OCI-LY7 (cell line): ENCODE measurements around the gene MAP2K2. TPM values are rescaled to one million over a fixed set of nuclear protein-coding genes. Genes with fewer than 3 reads are reported as not detected.

Experiments used
- BruUV-seq: library from RNA; stranded (reverse); fragments of 400-500 nt; replicated peaks from 2 replicates; lab custom pipeline; 2021; lab: Mats Ljungman, UMichigan
- CTCF ChIA-PET: fragments of 300-600 bp; sonication (Branson Sonifier 250); formaldehyde crosslinking; loops from one replicate; lab custom pipeline; 2022; ENCODE audit warnings: antibody characterized with exemption; ENCODE audit not compliant: unreplicated experiment; lab: Charles Lee
- POLR2A ChIA-PET: fragments of 300-600 bp; sonication (Branson Sonifier 250); formaldehyde crosslinking; loops from one replicate; lab custom pipeline; 2022; ENCODE audit warnings: antibody characterized with exemption; lab: Charles Lee
- DNase-seq: peaks from one replicate; pipeline ENCODE4 v3.0.0-alpha.2; 2015; ENCODE audit warnings: low spot score
- H2AFZ ChIP-seq: fragments of 200-600 bp; sonication (generic), shearing (Covaris generic); 2 replicates; pipeline ENCODE4 v1.6.1; 2014; ENCODE audit warnings: mild to moderate bottlenecking, antibody characterized with exemption, low read length, moderate library complexity
- H3K27ac ChIP-seq: fragments of 200-600 bp; sonication (generic); 2 replicates; pipeline ENCODE4 v1.5.1; 2014; ENCODE audit warnings: mixed run types, low read depth, mild to moderate bottlenecking, moderate library complexity, low read length, inconsistent platforms; ENCODE audit not compliant: poor library complexity, severe bottlenecking
- H3K36me3 ChIP-seq: fragments of 200-600 bp; sonication (generic); 2 replicates; pipeline ENCODE4 v1.6.1; 2014; ENCODE audit warnings: mild to moderate bottlenecking, antibody characterized with exemption, low read length, moderate library complexity, mixed read lengths; ENCODE audit not compliant: insufficient read depth
- H3K4me1 ChIP-seq: fragments of 200-600 bp; sonication (generic); 2 replicates; pipeline ENCODE4 v1.5.1; 2014; ENCODE audit warnings: mild to moderate bottlenecking, low read length; ENCODE audit not compliant: insufficient read depth, poor library complexity, severe bottlenecking
- H3K4me2 ChIP-seq: fragments of 200-600 bp; sonication (generic); 2 replicates; pipeline ENCODE4 v1.6.1; 2014; ENCODE audit warnings: mild to moderate bottlenecking, low read length
- H3K4me3 ChIP-seq: fragments of 200-600 bp; sonication (generic); 2 replicates; pipeline ENCODE4 v1.5.1; 2014; ENCODE audit warnings: mild to moderate bottlenecking, low read depth, low read length; ENCODE audit not compliant: poor library complexity, severe bottlenecking
- H3K79me2 ChIP-seq: fragments of 200-600 bp; sonication (generic); 2 replicates; pipeline ENCODE4 v1.6.1; 2016; ENCODE audit warnings: low read depth, mild to moderate bottlenecking, low read length, moderate library complexity, mixed read lengths; ENCODE audit not compliant: insufficient read depth
- H3K9me2 ChIP-seq: fragments of 200-600 bp; sonication (generic); 2 replicates; pipeline ENCODE4 v1.6.1; 2016; ENCODE audit warnings: mild to moderate bottlenecking, low read length, mixed read lengths; ENCODE audit not compliant: insufficient read depth
- H3K9me3 ChIP-seq: fragments of 200-600 bp; sonication (generic); 2 replicates; pipeline ENCODE4 v1.6.1; 2014; ENCODE audit warnings: mild to moderate bottlenecking, mixed run types, low read length, mixed read lengths
- H4K20me1 ChIP-seq: fragments of 200-600 bp; sonication (generic); 2 replicates; pipeline ENCODE4 v1.6.1; 2014; ENCODE audit warnings: mild to moderate bottlenecking, antibody characterized with exemption, low read length, moderate library complexity, mixed read lengths; ENCODE audit not compliant: insufficient read depth
- CTCF ChIP-seq: fragments of 200-600 bp; sonication (generic); conservative IDR thresholded peaks from 2 replicates; pipeline ENCODE4 v1.5.1; 2014; ENCODE audit warnings: mild to moderate bottlenecking, antibody characterized with exemption, low read length, moderate library complexity, mixed read lengths
- EZH2phosphoT487 ChIP-seq: fragments of 200-600 bp; sonication (generic); IDR thresholded peaks from 2 replicates; pipeline ENCODE4 v1.6.1; 2018; ENCODE audit warnings: low read depth, borderline replicate concordance, mild to moderate bottlenecking, mixed run types, antibody characterized with exemption, low read length, moderate library complexity, mixed read lengths
- intact Hi-C: fragments of 100-400 bp; cut with micrococcal nuclease; formaldehyde crosslinking; loops from one replicate; pipeline ENCODE4 v1.10.0; 2022; ENCODE audit not compliant: unreplicated experiment
- total RNA-seq, 2 experiments: library from RNA; depleted of rRNA in 1 of 2; stranded (reverse); fragments of >200 nt in 1 of 2; shearing (Covaris generic) in 1 of 2; gene quantifications; 2 replicates each; pipeline ENCODE4 v1.2.3, GENCODE V29; 2014 to 2022

MAP2K2 gene
- total RNA-seq, 2 experiments from 2014 or later: 105 to 116 TPM

DNA sequence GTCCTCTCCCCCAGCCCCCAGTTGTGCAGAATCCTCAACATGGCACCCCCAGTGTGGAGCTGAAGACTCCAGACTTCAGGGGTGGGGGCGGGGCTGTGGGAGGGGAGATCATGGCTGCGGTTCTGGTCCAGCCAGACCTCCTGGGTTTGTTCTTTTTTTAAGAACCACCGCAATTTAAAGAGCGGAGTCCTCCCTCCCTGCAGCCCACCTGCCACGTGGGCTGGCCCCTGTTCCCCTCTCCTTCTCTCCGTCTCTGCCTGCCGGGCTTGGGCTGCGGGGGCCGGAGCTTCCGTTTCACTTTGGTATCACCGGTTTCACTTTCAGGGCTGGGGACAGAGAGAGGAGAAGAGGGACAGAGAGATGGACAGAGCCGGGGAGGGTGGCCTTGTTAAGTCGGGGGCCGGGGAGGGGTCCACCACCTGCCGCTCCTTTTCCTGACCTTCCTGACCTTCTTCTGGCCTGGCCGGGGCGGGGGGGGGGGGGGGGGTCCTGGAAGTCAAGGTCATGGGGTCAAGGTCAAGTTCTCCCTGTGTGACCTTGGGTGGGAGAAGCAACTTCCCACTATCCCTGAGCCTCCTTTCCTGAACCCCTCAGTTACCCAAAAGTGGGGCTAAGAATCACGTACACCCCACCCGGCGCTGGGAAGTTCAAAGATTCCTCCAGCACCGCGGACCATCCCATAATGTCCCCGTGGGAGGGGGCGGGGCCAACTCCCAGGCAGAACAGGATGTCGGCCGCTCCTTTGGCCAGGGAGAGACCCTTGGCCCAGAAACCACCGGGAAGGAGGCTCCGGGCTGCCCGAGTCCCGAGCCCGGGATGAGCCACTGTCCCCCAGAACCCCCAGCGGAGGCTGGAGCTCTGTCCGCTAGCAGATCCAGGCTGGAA, 45.9 kb downstream of the MAP2K2 start:
- ChIA-PET CTCF (no interaction called here), POLR2A (interaction anchor here (0.7 kb wide), 1 partner anchor 15 kb away, joined by 4 read pairs; no protein-coding TSS in a partner anchor)
- Histone ChIP-seq H3K4me2 (peak overlapping the region; percentile 60), H3K4me3 (peak overlapping the region; percentile 47), H3K4me1 (peaks cover 20% of the 10 kb centered on the region), H2AFZ (peak overlapping the region; percentile 64; the same call in 1 of the 2 replicates), H3K79me2 (no peaks in the 10 kb centered on the region), H4K20me1 (no peaks in the 10 kb centered on the region), H3K27ac (peak overlapping the region; percentile 16), H3K36me3 (no peaks in the 10 kb centered on the region), H3K9me2 (no peaks in the 10 kb centered on the region), H3K9me3 (no peaks in the 10 kb centered on the region)
- intact Hi-C loops: no loop called here
- TF ChIP-seq CTCF (no peak), EZH2phosphoT487 (no peak)
- BruUV-seq: no TSS peak
- DNase-seq: peak; percentile 55

DNA sequence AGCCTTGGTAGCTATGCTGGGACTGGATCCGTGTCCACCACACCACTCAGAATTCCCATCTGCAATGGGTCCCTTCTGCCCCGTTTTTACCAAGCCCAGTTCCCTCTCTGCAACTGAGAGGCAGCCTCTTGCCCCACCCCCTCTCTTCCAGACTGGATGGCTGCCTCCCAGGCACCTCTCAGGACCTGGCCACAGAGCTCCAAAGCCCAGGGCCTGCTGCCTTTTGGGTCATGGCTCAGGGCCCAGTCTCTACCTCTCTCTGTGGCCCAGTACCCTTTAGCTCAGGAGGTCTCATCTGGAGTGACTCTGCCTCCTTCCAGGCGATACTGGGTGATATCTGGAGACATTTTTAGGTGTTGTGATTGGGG, 46.9 kb downstream of the MAP2K2 start:
- Histone ChIP-seq H3K9me2 (no peaks in the 10 kb centered on the region), H3K36me3 (no peaks in the 10 kb centered on the region), H3K79me2 (no peaks in the 10 kb centered on the region), H3K27ac (no peak overlapping the region), H2AFZ (peak overlapping the region; percentile 38; the same call in 1 of the 2 replicates), H3K4me3 (no peak overlapping the region), H3K9me3 (no peaks in the 10 kb centered on the region), H3K4me1 (peaks cover 20% of the 10 kb centered on the region), H3K4me2 (peak overlapping the region; percentile 60; the same call in 1 of the 2 replicates), H4K20me1 (no peaks in the 10 kb centered on the region)
- no peak for DNase-seq
- BruUV-seq: no TSS peak
- no peak for TF ChIP-seq CTCF
- TF ChIP-seq EZH2phosphoT487: no peak
- ChIA-PET POLR2A (no interaction called here), CTCF (no interaction called here)
- intact Hi-C loops: no loop called here

- CTCF ChIA-PET: no interaction called here
- intact Hi-C loops: no loop called here
Observed at GRCh38 chr19:4075373-4075772, 48.5 kb downstream of the MAP2K2 start.

More at GRCh38 chr19:4075373-4075772, 48.5 kb downstream of the MAP2K2 start:
- no peak overlapping the region for H3K4me3 ChIP-seq
- no peaks in the 10 kb centered on the region for H4K20me1 ChIP-seq
- no peak for TF ChIP-seq EZH2phosphoT487
- no peak for TF ChIP-seq CTCF
- no peaks in the 10 kb centered on the region for H3K79me2 ChIP-seq
- no peak overlapping the region for H3K27ac ChIP-seq
- H2AFZ ChIP-seq: no peak overlapping the region
- peaks cover 20% of the 10 kb centered on the region for H3K4me1 ChIP-seq
- no peak overlapping the region for H3K4me2 ChIP-seq
- DNase-seq: no peak
- no peaks in the 10 kb centered on the region for H3K9me3 ChIP-seq
- POLR2A ChIA-PET: no interaction called here
- no peaks in the 10 kb centered on the region for H3K36me3 ChIP-seq
- no peaks in the 10 kb centered on the region for H3K9me2 ChIP-seq
- no TSS peak for BruUV-seq
